ENCODE measurements around the gene CCDC47.
"Not testable (repeated sequence)": the region's sequence is repeated elsewhere in the genome, so short reads cannot be mapped to it uniquely, and the experiment has no call there.

Gene CCDC47

GRCh38 chr17:63720194-63720593 lies 53.2 kb downstream of the CCDC47 start:
- DNase-seq, result not testable (repeated sequence)

- no peak for DNase-seq
Observed at GRCh38 chr17:63718988-63719387, 54.4 kb downstream of the CCDC47 start.

- no peak for DNase-seq
Observed at GRCh38 chr17:63716426-63716825, 57.0 kb downstream of the CCDC47 start.

GRCh38 chr17:63714550-63715277 lies 58.7 kb downstream of the CCDC47 start:
- no peak for DNase-seq

- no peak for DNase-seq
Observed at GRCh38 chr17:63709110-63709509, 64.3 kb downstream of the CCDC47 start.

- no peak for DNase-seq
Observed at GRCh38 chr17:63707151-63707550, 66.2 kb downstream of the CCDC47 start.

- DNase-seq, result no peak
Observed at GRCh38 chr17:63706336-63707082, 66.9 kb downstream of the CCDC47 start.

- no peak for DNase-seq
Observed at GRCh38 chr17:63705657-63706056, 67.7 kb downstream of the CCDC47 start.

GRCh38 chr17:63704836-63705235 lies 68.6 kb downstream of the CCDC47 start:
- DNase-seq, result no peak

GRCh38 chr17:63704259-63704576 lies 69.2 kb downstream of the CCDC47 start:
- DNase-seq, result no peak

- no peak for DNase-seq
Observed at GRCh38 chr17:63703556-63704258, 69.7 kb downstream of the CCDC47 start.

GRCh38 chr17:63703029-63703428 lies 70.4 kb downstream of the CCDC47 start:
- no peak for DNase-seq

GRCh38 chr17:63702721-63703015 lies 70.7 kb downstream of the CCDC47 start:
- no peak for DNase-seq

- peak; percentile 65 to 78 (median 76) for DNase-seq
Observed at GRCh38 chr17:63701868-63702720, 71.3 kb downstream of the CCDC47 start.

- DNase-seq, result peak in 2 of 3 donors; percentile 21 to 38
Observed at GRCh38 chr17:63701456-63701820, 72.0 kb downstream of the CCDC47 start.

GRCh38 chr17:63700528-63701455 lies 72.6 kb downstream of the CCDC47 start:
- peak; percentile 61 to 83 (median 78) for DNase-seq

- DNase-seq, result peak in 2 of 3 donors; percentile 47 to 73
Observed at GRCh38 chr17:63699638-63700527, 73.5 kb downstream of the CCDC47 start, which contains the start of gene LIMD2. LIMD2 (minus strand) TSS chr17:63700125; CDS start chr17:63699298, 827 bp downstream.

GRCh38 chr17:63698886-63699637 lies 74.3 kb downstream of the CCDC47 start:
- DNase-seq, result peak; percentile 60 to 83 (median 68)

GRCh38 chr17:63698381-63698885 lies 75.0 kb downstream of the CCDC47 start:
- peak in 2 of 3 donors; percentile 17 to 25 for DNase-seq

Measured in suppressor macrophage treated with lipopolysaccharide for 1 hour (primary cell).